Breast epithelium (tissue), 4 donors: Measurements from ENCODE around the gene APOA4. TPM values are rescaled to one million over a fixed set of nuclear protein-coding genes. Genes with fewer than 3 reads are reported as not detected.

Source experiments
- DNase-seq, 2 donors: peaks; one replicate each; pipeline ENCODE4 v3.0.0-alpha.2; 2019; ENCODE audit warnings: low spot score in 2 of 2
- H3K27ac ChIP-seq, 2 donors: fragments of 200-600 bp; sonication (generic) in 1 of 2; one replicate each; pipeline ENCODE4 v1.5.1; 2016 to 2019; ENCODE audit warnings: mild to moderate bottlenecking in 1 of 2
- H3K27me3 ChIP-seq, 2 donors: fragments of 200-600 bp; sonication (generic) in 1 of 2; one replicate each; pipeline versions ENCODE4 v1.5.1 to v1.6.0; 2017 to 2019; ENCODE audit warnings: control low read depth in 1 of 2, mild to moderate bottlenecking in 1 of 2
- H3K36me3 ChIP-seq: fragments of 200-600 bp; one replicate; pipeline ENCODE4 v1.5.1; 2019
- H3K4me1 ChIP-seq, 2 donors: fragments of 200-600 bp; sonication (generic); one replicate each; pipeline ENCODE4 v1.5.1; 2016 to 2019; ENCODE audit warnings: control low read depth in 1 of 2
- H3K4me3 ChIP-seq, 3 donors: fragments of 200-600 bp; sonication (generic); 1 replicate in 2 of 3; 2 replicates in 1 of 3; pipeline ENCODE4 v1.5.1; 2016 to 2019; ENCODE audit warnings: mild to moderate bottlenecking in 3 of 3, moderate library complexity in 2 of 3
- H3K9me3 ChIP-seq, 2 donors: fragments of 200-600 bp; sonication (generic) in 1 of 2; one replicate each; pipeline ENCODE4 v1.5.1; 2016 to 2019; ENCODE audit warnings: control low read depth in 1 of 2
- CTCF ChIP-seq, 3 donors: fragments of 450-650 bp; IDR thresholded peaks; one replicate each; pipeline ENCODE4 v1.5.1; 2016 to 2017; ENCODE audit warnings: antibody characterized with exemption in 3 of 3, mild to moderate bottlenecking in 3 of 3, moderate library complexity in 3 of 3
- POLR2A ChIP-seq: fragments of 450-650 bp; IDR thresholded peaks from one replicate; pipeline ENCODE4 v1.6.1; 2016; ENCODE audit warnings: antibody characterized with exemption, mild to moderate bottlenecking, moderate library complexity
- POLR2AphosphoS5 ChIP-seq, 3 donors: sonication (generic); formaldehyde crosslinking; IDR thresholded peaks; one replicate each; pipeline ENCODE4 v1.6.1; 2017; ENCODE audit warnings: antibody characterized with exemption in 3 of 3
- intact Hi-C: fragments of 100-400 bp; cut with DNase I; formaldehyde crosslinking; loops from one replicate; pipeline ENCODE4 v1.15.1; 2023; ENCODE audit warnings: low total_unique reads
- total RNA-seq, 3 donors: library from RNA; depleted of rRNA; stranded (reverse); fragments of >200 nt; gene quantifications; one replicate each; pipeline ENCODE4 v1.1.0, GENCODE V29; 2016

The APOA4 gene
- total RNA-seq, 3 donors from 2014 or later, result 0.33 TPM; not detected in 2

DNA sequence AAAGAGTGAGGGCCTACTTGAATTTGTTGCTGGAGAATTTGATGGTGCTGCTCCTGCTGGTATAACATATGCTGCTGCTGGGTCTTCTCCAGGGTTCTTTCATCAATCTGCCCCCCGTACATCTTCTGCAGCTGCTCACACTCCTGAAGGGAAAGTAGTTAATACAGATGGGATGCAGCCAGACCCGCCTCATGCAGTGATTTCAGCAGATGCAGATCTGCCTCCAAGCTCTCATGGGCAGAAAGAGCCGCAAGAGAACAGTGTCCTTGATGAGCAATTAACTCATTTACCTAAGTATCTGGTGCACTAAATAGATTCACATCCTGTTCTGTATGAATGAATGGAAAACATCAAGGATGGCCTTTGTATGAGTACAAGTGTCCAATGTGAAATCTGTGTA, 39.1 kb upstream of the APOA4 start:
- H3K27ac ChIP-seq, result no peak overlapping the region
- TF ChIP-seq CTCF (IDR thresholded peaks at IDR 0.05) (no peak), POLR2AphosphoS5 (IDR thresholded peaks at IDR 0.05) (no peak), POLR2A (no peak)
- no peaks in the 10 kb centered on the region for H3K9me3 ChIP-seq
- H3K4me3 ChIP-seq, result no peak overlapping the region
- no peaks in the 10 kb centered on the region for H3K4me1 ChIP-seq
- DNase-seq, result no peak
- intact Hi-C loops, result no loop called here
- H3K36me3 ChIP-seq, result peaks cover 6% of the 10 kb centered on the region
- H3K27me3 ChIP-seq, result no peaks in the 10 kb centered on the region

DNA sequence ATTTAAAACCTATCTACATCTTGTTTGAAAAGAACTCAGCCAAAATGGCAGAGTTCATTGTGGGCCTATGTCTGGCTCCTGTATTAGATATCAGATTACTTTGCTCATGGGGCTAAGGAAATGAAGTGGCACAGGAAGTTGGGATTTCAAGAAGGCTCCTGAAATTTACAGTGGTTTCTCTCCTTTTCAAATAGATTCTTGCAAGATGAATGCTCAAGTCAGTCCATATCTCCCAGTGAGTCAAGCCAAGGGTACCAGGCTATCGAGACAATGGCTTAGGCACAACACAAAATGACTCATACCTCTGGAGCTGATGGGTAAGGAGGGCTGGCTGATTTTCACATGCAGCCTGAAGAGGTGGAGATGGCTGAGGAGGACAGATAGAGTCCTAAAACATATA, 38.4 kb upstream of the APOA4 start:
- no peak overlapping the region for H3K27ac ChIP-seq
- no peak overlapping the region for H3K4me3 ChIP-seq
- intact Hi-C loops, result loop anchor here (2.0 kb wide), 1 partner anchor 35 kb away; no protein-coding TSS in a partner anchor
- H3K27me3 ChIP-seq, result no peaks in the 10 kb centered on the region
- no peaks in the 10 kb centered on the region for H3K4me1 ChIP-seq
- peaks cover 6% of the 10 kb centered on the region for H3K36me3 ChIP-seq
- TF ChIP-seq POLR2AphosphoS5 (IDR thresholded peaks at IDR 0.05) (no peak), POLR2A (no peak), CTCF (IDR thresholded peaks at IDR 0.05) (no peak)
- no peaks in the 10 kb centered on the region for H3K9me3 ChIP-seq
- DNase-seq, result no peak

DNA sequence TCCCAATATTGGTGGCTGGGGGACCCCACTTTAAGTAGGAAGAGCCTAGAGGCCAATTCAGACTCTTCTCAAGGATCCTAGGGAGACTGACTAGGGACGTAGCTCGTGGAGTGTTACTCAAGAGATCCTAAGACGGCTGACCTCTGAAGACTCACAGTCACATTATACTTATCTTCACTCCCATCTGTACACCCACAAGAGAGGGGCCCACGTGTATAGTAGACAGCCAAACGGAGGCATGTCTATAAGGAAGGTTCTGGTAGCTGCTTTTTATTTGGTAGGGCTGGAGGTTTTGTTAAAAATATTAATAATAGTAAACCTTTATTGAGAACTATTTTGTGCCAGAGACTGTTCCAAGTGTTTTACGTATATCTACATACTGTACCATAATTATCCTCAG, 37.2 kb upstream of the APOA4 start:
- H3K27ac ChIP-seq, result no peak overlapping the region
- no peak for DNase-seq
- H3K36me3 ChIP-seq, result peaks cover 6% of the 10 kb centered on the region
- no peak for TF ChIP-seq POLR2AphosphoS5 (IDR thresholded peaks at IDR 0.05)
- TF ChIP-seq CTCF (IDR thresholded peaks at IDR 0.05), result no peak
- TF ChIP-seq POLR2A, result no peak
- intact Hi-C loops, result loop anchor here (2.0 kb wide), 1 partner anchor 36 kb away; no protein-coding TSS in a partner anchor
- H3K9me3 ChIP-seq, result no peaks in the 10 kb centered on the region
- no peaks in the 10 kb centered on the region for H3K27me3 ChIP-seq
- no peak overlapping the region for H3K4me3 ChIP-seq
- H3K4me1 ChIP-seq, result no peaks in the 10 kb centered on the region

- Histone ChIP-seq H3K4me3 (no peak overlapping the region), H3K27me3 (no peaks in the 10 kb centered on the region), H3K9me3 (no peaks in the 10 kb centered on the region), H3K36me3 (peaks cover 6% of the 10 kb centered on the region), H3K27ac (no peak overlapping the region), H3K4me1 (no peaks in the 10 kb centered on the region)
- DNase-seq, result no peak
- intact Hi-C loops, result no loop called here
- no peak for TF ChIP-seq POLR2AphosphoS5 (IDR thresholded peaks at IDR 0.05)
- TF ChIP-seq CTCF (IDR thresholded peaks at IDR 0.05), result no peak
- TF ChIP-seq POLR2A, result no peak
Measured at GRCh38 chr11:116859175-116859574, 36.1 kb upstream of the APOA4 start.

DNA sequence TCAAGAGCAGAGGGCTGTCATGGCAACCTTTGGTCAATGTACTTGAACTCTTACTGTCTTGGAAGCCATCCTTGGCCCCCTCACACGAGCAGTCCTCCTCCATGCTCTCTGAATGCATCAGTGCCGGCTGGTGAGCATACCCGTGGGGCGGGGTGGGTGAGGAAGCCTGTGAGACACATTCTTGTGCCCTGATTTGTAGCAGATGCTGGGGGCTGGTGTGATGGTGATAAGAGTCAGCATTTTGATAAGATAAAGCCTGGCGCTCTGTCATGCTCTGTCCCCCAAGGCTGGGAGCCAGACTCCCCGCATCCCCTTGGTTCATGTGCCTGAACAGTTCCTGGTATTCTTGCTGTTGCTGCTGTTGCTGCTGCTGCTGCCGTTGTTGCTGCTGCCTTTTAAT, 34.8 kb upstream of the APOA4 start:
- no peak for DNase-seq
- H3K36me3 ChIP-seq, result peaks cover 6% of the 10 kb centered on the region
- intact Hi-C loops, result no loop called here

More for the DNA sequence above, 34.8 kb upstream of the APOA4 start:
- no peak overlapping the region for H3K4me3 ChIP-seq
- TF ChIP-seq CTCF (IDR thresholded peaks at IDR 0.05) (no peak), POLR2AphosphoS5 (IDR thresholded peaks at IDR 0.05) (no peak), POLR2A (no peak)
- H3K4me1 ChIP-seq, result no peaks in the 10 kb centered on the region
- H3K27me3 ChIP-seq, result no peaks in the 10 kb centered on the region
- no peaks in the 10 kb centered on the region for H3K9me3 ChIP-seq
- no peak overlapping the region for H3K27ac ChIP-seq
